HUDEP-2 (cell line): ENCODE data around the gene DDX31.
"Not testable (repeated sequence)": the region's sequence is repeated elsewhere in the genome, so short reads cannot be mapped to it uniquely, and the experiment has no call there.

Experiments
- DNase-seq, 76 experiments: peaks; one replicate each; lab custom pipeline; 2025; ENCODE audit not compliant: unreplicated experiment in 76 of 76; lab: John Stamatoyannopoulos, UW

Gene DDX31

GRCh38 chr9:132669698-132670456 is at the start of gene DDX31:
Gene DDX31, minus strand, starts transcription at chr9:132669983. Its CDS starts 49 bp downstream, at chr9:132669934.
- DNase-seq = peak in 74 of 76 experiments; percentile 10 to 89 (median 70)

DNA sequence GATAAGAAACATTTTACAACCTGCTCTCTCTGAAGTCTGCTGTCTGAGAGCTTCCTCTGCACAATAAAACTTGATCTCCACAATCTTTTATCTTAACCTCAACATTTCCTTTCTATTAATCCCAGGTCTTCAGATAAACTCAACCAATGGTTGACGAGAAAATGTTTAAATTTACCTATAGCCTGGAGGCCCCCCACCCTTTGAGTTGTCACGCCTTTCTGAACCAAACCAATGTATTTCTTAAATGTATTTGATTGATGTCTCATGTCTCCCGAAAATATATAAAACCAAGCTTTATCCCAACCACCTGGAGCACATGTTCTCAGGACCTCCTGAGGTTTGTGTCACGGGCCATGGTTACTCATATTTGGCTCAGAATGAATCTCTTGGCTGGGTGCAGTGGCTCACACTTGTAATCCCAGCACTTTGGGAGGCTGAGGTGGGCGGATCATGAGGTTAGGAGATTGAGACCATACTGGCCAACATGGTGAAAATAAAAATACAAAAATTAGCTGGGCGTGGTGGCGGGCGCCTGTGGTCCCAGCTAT is 48.7 kb upstream of the DDX31 start:
- not testable (repeated sequence) for DNase-seq

- no peak for DNase-seq
These were observed 47.7 kb upstream of the DDX31 start for GRCh38 chr9:132717326-132717945.

- DNase-seq = no peak
These were observed 46.2 kb upstream of the DDX31 start for GRCh38 chr9:132716007-132716406.

DNA sequence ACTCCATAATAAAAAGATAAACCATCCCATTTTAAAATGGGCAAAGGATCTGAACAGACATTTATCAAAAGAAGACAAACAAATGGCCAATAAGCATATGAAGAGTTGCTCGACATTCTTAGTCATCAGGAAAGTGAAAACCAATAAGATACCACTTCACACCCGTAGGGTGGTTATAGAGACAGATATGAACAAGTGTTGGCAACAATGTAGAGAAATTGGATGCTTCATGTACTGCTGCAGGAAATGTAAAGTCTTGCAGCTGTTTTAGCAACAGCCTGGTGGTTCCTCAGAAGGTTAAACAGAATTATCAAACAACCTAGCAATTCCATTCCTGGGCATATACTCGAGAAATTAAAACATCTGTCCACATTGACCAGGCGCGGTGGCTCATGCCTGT is 43.0 kb upstream of the DDX31 start:
- DNase-seq = no peak

- DNase-seq = no peak
These were observed 42.1 kb upstream of the DDX31 start for GRCh38 chr9:132711846-132712245.

GRCh38 chr9:132711152-132711551 is 41.4 kb upstream of the DDX31 start:
- not testable (repeated sequence) for DNase-seq

- DNase-seq = no peak
These were observed 40.5 kb upstream of the DDX31 start for GRCh38 chr9:132710333-132710732.

DNA sequence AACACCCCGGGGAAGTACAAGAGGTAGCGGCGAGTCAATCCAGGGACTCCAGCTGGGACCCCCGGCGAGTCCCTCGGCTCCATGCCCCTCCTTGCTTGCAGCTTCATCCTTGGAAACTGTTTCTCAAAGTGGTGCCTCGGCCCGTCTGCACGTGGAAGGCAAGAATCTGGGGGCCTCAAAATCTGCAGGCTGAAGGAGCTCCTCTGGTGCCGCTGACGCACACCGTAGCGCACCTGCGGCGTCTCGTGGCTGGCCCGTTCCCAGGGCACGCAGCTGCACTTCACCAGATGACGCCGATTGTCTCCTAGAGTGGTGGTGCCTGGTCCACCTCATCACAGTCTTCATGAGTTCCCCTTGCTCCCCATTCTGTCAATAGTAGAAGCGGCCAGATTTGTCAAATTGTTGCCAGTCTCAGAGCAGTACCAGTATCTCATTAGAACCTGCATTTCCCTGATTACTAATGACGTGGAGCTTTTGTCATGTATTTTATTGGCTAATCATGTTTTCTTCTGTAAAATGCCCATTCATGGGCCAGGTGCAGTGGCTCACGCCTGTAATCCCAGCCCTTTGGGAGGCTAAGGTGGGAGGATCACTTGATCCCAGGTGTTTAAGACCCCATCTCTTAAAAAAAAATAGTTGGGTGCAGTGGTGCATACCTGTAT is 39.1 kb upstream of the DDX31 start:
- no peak for DNase-seq

- DNase-seq = no peak
These were observed 38.5 kb upstream of the DDX31 start for GRCh38 chr9:132708239-132708638.

- DNase-seq = no peak
These were observed 33.6 kb upstream of the DDX31 start for GRCh38 chr9:132703336-132703735.

- DNase-seq = no peak
These were observed 32.5 kb upstream of the DDX31 start for GRCh38 chr9:132702254-132702653.

DNA sequence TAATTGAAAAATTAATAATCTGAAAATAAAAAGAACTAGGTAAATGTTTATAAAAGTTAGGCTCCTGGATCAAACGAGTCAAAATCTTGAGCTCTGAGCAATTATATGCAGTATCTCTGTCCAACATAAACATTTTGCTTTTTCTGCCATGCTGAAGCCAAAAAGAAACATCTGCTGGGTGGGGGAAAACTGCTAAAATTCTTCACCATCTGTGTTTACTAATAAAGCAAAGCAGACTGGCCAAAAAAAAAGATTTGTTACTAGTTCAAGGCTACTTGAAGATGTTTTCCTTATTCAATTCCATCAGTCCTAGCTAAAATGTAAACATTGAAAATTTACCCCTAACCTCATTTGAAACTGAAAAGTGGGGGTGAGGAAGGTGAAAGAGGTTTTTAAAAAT is 30.2 kb upstream of the DDX31 start:
- no peak for DNase-seq

DNA sequence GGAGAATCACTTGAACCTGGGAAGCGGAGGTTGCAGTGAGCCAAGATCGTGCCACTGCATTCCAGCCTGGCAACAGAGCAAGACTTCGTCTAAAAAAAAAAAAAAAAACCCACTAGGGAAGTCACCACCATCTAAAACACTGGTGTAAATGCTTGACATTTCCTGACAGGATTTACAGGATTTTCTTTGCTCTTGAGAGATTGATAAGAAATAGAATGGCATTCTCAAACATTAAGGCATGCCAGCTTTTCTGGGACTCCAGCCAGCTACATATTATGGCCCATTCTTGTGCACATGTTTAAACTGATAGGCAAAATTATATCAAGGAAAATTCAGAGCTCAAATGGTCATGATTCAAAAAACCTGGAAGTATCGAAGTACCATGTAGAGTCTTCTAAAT is 29.2 kb upstream of the DDX31 start:
- peak in 8 of 76 experiments; percentile 1 to 16 (median 6) for DNase-seq

DNA sequence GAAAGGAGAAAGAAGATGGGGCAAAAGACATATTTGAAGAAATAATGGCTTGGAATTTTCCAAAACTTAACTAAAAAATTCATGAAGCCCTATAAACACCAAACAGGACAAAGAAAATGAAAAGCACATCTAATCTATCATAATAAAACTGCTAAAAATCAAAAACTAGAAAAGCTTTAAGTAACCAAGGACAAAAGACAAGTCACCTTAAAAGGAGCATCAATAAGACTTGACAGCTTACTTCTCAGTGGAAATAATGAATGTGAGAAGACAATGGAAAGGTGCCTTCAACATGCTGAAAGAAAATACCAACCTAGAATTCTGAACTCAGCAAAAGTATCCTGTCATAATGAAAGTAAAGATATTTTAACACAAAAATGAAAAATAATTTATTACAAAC is 27.4 kb upstream of the DDX31 start:
- DNase-seq = no peak

DNA sequence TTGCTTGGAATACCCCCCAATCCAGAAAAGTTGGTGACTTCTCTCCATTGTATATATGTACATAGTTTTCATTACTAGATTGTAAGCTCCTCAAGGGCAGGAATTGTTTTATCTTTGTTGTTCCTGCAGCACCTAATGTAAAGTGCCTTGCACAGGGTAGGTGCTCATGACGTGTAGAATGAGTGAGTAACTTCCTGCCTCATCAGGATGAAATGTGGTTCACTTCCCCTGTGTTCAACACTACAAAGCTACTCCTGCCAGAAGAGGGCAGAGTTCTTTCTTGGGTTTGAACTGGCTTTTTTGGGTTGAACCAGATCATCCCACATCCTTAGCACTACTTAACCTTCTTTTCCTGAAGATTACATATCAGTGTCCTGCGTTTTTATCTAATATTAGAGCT is 24.4 kb upstream of the DDX31 start:
- DNase-seq = peak in 13 of 76 experiments; percentile 2 to 41 (median 20)

DNA sequence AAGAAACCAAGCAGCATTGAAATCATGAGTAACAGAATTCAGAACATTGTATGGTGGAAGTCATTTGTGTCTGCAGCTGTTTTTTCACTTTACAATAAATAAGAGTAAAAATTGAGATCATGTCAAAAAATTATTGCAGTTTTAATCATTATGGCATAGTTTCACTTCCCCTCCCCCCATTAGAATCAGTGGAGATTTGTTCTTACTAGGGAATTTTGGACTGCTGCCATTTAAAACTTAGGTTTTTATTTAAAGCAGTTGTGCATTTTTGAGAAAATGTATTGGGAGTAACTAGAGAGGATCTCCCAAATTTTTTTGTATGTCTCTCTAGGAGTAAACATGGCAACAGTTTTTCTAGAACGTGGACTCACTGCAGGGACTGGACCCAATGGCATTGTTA is 20.9 kb upstream of the DDX31 start:
- DNase-seq = no peak

GRCh38 chr9:132683873-132684272 is 14.1 kb upstream of the DDX31 start:
- DNase-seq = no peak

- no peak for DNase-seq
These were observed 11.8 kb upstream of the DDX31 start for GRCh38 chr9:132681561-132681960.

- no peak for DNase-seq
These were observed 10.3 kb upstream of the DDX31 start for GRCh38 chr9:132679946-132680625.

- no peak for DNase-seq
These were observed 8.2 kb upstream of the DDX31 start for GRCh38 chr9:132677976-132678375.
